Measurements from ENCODE around the gene SPPL3. TPM values are rescaled to one million over a fixed set of nuclear protein-coding genes. Genes with fewer than 3 reads are reported as not detected.

Gene SPPL3
- total and polyA plus RNA-seq, 5 donors, result 10.9 to 32.4 (median 31.0) TPM

DNA sequence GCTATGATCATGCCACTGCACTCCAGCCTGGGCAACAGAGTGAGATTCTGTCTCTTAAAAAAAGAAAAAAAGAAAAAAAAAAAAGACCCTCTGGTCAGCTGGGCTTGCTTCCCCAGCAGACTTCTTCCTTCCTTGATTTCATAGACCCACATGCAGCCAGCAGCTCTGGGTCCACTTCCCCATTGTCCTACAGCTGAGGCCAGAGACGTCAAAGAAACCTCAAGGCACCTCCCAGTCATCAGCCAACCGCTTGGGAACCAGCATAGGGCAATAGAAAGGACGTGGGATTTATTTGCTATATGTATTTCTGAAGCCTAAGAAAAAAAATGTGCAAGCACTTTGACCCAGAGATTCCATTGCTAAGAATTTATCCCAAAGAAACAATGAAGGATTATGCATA lies 35.4 kb upstream of the SPPL3 start:
- intact Hi-C loops (cut with DNase I), result no loop called here
- ATAC-seq (peak in 1 of 2 donors; percentile 47), DNase-seq (peak; percentile 29 to 76 (median 65))

GRCh38 chr12:120938496-120938895 lies 34.3 kb upstream of the SPPL3 start:
- DNase-seq (no peak), ATAC-seq (no peak)
- Histone ChIP-seq H3K27me3 (ENCODE audit: control insufficient read depth, insufficient read depth) (no peaks in the 10 kb centered on the region), H3K27ac (ENCODE audit: low read length) (no peak overlapping the region), H3K4me1 (ENCODE audit: control insufficient read depth, insufficient read depth, low read length) (no peaks in the 10 kb centered on the region), H3K9me3 (ENCODE audit: control insufficient read depth, low read length) (no peaks in the 10 kb centered on the region), H3K4me3 (ENCODE audit: low read length) (no peak overlapping the region)
- intact Hi-C loops (cut with DNase I), result no loop called here
- WGBS, result 85% methylated on average over 3 of the region's 3 CpGs

More for the DNA sequence above, 35.4 kb upstream of the SPPL3 start:
- no peak overlapping the region for H3K4me3 ChIP-seq (ENCODE audit: low read length)
- 36% methylated on average over 3 of the region's 3 CpGs for WGBS
- H3K27ac ChIP-seq (ENCODE audit: low read length), result no peak overlapping the region
- H3K4me1 ChIP-seq (ENCODE audit: control insufficient read depth, insufficient read depth, low read length), result no peaks in the 10 kb centered on the region
- H3K27me3 ChIP-seq (ENCODE audit: control insufficient read depth, insufficient read depth), result no peaks in the 10 kb centered on the region
- no peaks in the 10 kb centered on the region for H3K9me3 ChIP-seq (ENCODE audit: control insufficient read depth, low read length)

DNA sequence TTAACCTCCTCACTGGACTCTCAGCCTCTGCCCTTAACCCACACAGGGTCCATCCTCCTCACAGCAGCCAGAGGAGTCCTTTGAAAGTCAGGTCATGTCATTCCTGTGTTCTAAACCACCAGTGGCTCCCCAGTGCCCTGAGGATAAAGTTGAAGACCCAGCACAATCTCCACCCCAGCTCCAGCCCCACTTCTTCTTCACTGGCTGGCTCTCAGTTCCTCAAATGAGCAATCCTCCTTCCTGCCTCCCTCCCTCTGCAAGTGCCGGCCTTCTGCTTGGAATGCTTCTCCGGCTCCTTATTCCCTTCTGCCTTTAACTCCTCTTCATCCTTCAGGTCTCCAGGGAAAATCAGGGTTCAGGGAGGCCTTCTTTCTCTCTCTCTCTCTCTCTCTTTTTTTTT lies 32.0 kb upstream of the SPPL3 start:
- no peaks in the 10 kb centered on the region for H3K9me3 ChIP-seq (ENCODE audit: control insufficient read depth, low read length)
- H3K27me3 ChIP-seq (ENCODE audit: control insufficient read depth, insufficient read depth), result no peaks in the 10 kb centered on the region
- no peak overlapping the region for H3K27ac ChIP-seq (ENCODE audit: low read length)
- intact Hi-C loops (cut with DNase I), result no loop called here
- no peaks in the 10 kb centered on the region for H3K4me1 ChIP-seq (ENCODE audit: control insufficient read depth, insufficient read depth, low read length)
- no peak overlapping the region for H3K4me3 ChIP-seq (ENCODE audit: low read length)
- 29% methylated on average over 2 of the region's 2 CpGs for WGBS
- peak; percentile 29 to 33 for ATAC-seq
- no peak for DNase-seq

DNA sequence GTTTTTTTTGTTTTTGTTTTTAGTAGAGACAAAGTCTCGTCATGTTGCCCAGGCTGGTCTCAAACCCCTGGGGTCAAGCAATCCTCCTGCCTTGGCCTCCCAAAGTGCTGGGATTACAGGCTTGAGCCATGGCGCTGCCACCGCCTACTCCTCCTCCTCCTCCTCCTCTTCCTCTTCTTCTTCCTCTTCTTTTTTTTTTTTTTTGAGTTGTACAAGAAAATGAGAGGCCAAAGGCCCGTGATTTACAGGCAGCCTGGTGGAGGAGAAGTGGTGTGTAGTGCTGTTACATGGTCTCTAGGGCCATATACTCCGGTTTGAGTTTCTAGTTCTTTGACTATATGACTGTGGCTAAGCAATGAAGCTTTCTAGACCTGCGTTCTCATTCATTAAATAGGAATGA lies 29.6 kb upstream of the SPPL3 start:
- Histone ChIP-seq H3K27me3 (ENCODE audit: control insufficient read depth, insufficient read depth) (no peaks in the 10 kb centered on the region), H3K9me3 (ENCODE audit: control insufficient read depth, low read length) (no peaks in the 10 kb centered on the region), H3K4me3 (ENCODE audit: low read length) (no peak overlapping the region), H3K4me1 (ENCODE audit: control insufficient read depth, insufficient read depth, low read length) (no peaks in the 10 kb centered on the region), H3K27ac (ENCODE audit: low read length) (no peak overlapping the region)
- WGBS, result 74% methylated on average over 6 of the region's 6 CpGs
- intact Hi-C loops (cut with DNase I), result no loop called here
- ATAC-seq (no peak), DNase-seq (no peak)

DNA sequence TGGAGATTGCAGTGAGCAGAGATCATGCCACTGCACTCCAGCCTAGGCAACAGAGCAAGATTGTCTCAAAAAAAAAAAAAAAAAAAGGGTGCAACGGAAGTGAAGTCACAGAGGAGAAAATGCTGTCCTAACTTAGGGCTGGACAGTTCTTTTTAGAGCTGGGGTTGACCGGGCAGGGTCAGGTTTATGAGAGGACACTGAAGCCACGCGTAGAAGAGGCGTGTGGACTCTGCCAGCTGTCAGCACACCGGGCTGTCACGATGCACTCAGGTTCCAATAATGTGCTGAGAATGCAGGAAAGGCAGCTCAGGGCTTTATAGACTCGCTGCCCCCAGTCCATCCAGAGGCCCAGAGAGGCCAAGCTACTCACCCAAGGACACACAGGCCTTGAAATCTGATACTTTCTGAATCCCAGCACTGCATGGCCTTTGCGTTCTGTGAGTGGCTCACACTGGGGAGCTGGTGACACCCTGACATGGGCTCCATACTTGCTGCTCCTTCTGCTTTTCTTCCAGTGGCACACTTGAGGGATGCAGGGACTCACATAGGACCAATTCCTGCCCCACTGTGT lies 28.9 kb upstream of the SPPL3 start:
- peak in 1 of 2 donors; percentile 14 for ATAC-seq
- intact Hi-C loops (cut with DNase I), result no loop called here
- H3K27me3 ChIP-seq (ENCODE audit: control insufficient read depth, insufficient read depth), result no peaks in the 10 kb centered on the region
- H3K4me3 ChIP-seq (ENCODE audit: low read length), result no peak overlapping the region
- no peaks in the 10 kb centered on the region for H3K4me1 ChIP-seq (ENCODE audit: control insufficient read depth, insufficient read depth, low read length)
- 59% methylated on average over 9 of the region's 9 CpGs for WGBS
- H3K9me3 ChIP-seq (ENCODE audit: control insufficient read depth, low read length), result no peaks in the 10 kb centered on the region
- no peak overlapping the region for H3K27ac ChIP-seq (ENCODE audit: low read length)
- no peak for DNase-seq

GRCh38 chr12:120932058-120932457 lies 27.9 kb upstream of the SPPL3 start:
- Histone ChIP-seq H3K9me3 (ENCODE audit: control insufficient read depth, low read length) (no peaks in the 10 kb centered on the region), H3K27ac (ENCODE audit: low read length) (no peak overlapping the region), H3K27me3 (ENCODE audit: control insufficient read depth, insufficient read depth) (no peaks in the 10 kb centered on the region), H3K4me1 (ENCODE audit: control insufficient read depth, insufficient read depth, low read length) (no peaks in the 10 kb centered on the region), H3K4me3 (ENCODE audit: low read length) (no peak overlapping the region)
- intact Hi-C loops (cut with DNase I), result no loop called here
- ATAC-seq (no peak), DNase-seq (no peak)
- WGBS, result 86% methylated on average over 7 of the region's 7 CpGs

DNA sequence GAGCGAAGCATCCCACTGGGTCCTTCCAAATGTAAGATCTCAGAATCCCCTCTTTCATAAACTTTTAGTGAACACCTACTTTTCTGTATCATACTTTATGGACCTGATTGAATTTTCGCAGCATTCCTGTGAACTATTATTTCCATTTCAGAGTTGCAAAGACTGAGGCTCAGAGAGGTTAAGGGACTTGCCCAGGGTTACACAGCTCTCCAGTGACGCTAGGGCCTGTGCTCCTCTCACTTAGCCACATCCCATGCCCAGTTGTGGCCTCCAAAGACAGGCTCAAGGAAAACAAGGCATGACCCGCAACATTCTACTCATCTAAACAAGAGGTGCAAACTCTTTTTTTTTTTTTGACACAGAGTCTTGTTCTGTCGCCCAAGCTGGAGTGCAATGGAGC lies 25.9 kb upstream of the SPPL3 start:
- intact Hi-C loops (cut with DNase I), result no loop called here
- WGBS, result 97% methylated on average over 5 of the region's 5 CpGs
- ATAC-seq (no peak), DNase-seq (no peak)
- no peak overlapping the region for H3K4me3 ChIP-seq (ENCODE audit: low read length)
- H3K4me1 ChIP-seq (ENCODE audit: control insufficient read depth, insufficient read depth, low read length), result no peaks in the 10 kb centered on the region
- H3K9me3 ChIP-seq (ENCODE audit: control insufficient read depth, low read length), result no peaks in the 10 kb centered on the region
- H3K27me3 ChIP-seq (ENCODE audit: control insufficient read depth, insufficient read depth), result no peaks in the 10 kb centered on the region
- H3K27ac ChIP-seq (ENCODE audit: low read length), result no peak overlapping the region

- Histone ChIP-seq H3K4me1 (ENCODE audit: control insufficient read depth, insufficient read depth, low read length) (no peaks in the 10 kb centered on the region), H3K27me3 (ENCODE audit: control insufficient read depth, insufficient read depth) (no peaks in the 10 kb centered on the region), H3K4me3 (ENCODE audit: low read length) (no peak overlapping the region), H3K27ac (ENCODE audit: low read length) (no peak overlapping the region), H3K9me3 (ENCODE audit: control insufficient read depth, low read length) (no peaks in the 10 kb centered on the region)
- 66% methylated on average over 13 of the region's 13 CpGs for WGBS
- intact Hi-C loops (cut with DNase I), result no loop called here
- ATAC-seq (no peak), DNase-seq (no peak)
Observed at GRCh38 chr12:120928864-120929652, 24.9 kb upstream of the SPPL3 start.

DNA sequence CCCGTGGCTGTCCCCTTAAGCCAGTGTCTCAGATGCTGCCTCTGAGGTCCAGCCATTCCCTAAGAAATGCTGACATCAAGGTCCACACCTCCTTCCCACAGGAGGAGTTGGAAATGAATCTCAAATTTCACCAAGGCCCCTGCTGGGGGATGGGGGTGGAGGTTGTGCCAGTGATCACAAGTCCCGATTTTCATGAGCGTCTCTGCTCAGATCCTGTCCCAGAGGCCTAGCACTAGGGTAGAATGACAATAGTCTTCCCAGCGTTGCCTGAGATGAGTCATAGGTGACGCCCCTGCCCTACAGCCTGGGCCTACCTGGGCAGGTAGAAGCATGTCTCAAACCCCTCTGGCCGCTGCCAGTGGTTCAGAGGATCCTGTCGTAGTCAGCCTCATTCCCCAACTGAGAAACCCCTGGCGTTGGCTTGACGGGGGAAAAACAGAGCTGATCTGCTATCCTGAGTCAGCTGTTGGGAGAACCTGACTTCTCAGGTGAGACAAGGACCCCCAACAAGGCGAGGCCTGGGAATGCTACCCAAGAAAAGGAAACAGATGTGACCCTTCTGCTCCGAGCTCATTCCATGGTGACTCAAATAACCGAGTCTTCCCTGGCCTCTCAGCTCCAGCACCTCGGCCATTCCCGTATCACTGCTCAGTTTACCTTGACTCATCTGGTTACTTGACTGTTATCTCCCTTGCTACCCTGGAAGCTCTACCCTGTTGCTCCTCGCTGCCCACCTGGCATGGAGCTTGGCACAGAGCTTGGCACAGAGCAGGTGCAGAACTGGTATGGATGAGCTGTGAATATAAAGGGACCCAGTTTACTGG lies 21.8 kb upstream of the SPPL3 start:
- intact Hi-C loops (cut with DNase I), result no loop called here
- no peak for DNase-seq
- 76% methylated on average over 15 of the region's 15 CpGs for WGBS

GRCh38 chr12:120922279-120922678 lies 18.1 kb upstream of the SPPL3 start:
- WGBS, result 61% methylated on average over 3 of the region's 3 CpGs
- DNase-seq, result no peak
- Histone ChIP-seq H3K27me3 (ENCODE audit: control insufficient read depth, insufficient read depth) (no peaks in the 10 kb centered on the region), H3K4me1 (ENCODE audit: control insufficient read depth, insufficient read depth, low read length) (no peaks in the 10 kb centered on the region), H3K4me3 (ENCODE audit: low read length) (no peak overlapping the region), H3K27ac (ENCODE audit: low read length) (no peak overlapping the region), H3K9me3 (ENCODE audit: control insufficient read depth, low read length) (no peaks in the 10 kb centered on the region)
- intact Hi-C loops (cut with DNase I), result no loop called here
- ATAC-seq, result no peak

More for the DNA sequence above, 21.8 kb upstream of the SPPL3 start:
- no peak overlapping the region for H3K27ac ChIP-seq (ENCODE audit: low read length)
- no peaks in the 10 kb centered on the region for H3K27me3 ChIP-seq (ENCODE audit: control insufficient read depth, insufficient read depth)
- ATAC-seq, result no peak
- H3K9me3 ChIP-seq (ENCODE audit: control insufficient read depth, low read length), result no peaks in the 10 kb centered on the region
- H3K4me3 ChIP-seq (ENCODE audit: low read length), result no peak overlapping the region
- no peaks in the 10 kb centered on the region for H3K4me1 ChIP-seq (ENCODE audit: control insufficient read depth, insufficient read depth, low read length)

DNA sequence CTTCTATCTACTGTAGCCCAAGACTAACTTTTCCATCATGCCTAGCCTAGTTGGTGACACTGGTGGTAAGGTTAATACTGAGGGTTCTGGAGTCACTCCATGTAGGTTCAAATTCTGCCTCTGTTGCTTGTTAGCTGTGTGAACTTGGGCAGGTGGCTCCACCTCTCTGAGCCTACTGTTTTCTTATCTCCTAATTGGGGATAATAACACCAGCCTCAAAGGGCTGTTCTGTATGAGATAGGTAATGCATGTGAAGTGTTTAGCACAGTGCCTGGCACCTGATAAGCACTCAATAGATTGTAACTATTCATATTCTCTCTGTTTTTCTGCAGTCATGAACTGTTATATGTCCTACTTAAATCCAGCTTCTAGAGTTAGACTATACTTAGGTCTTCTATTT lies 17.5 kb upstream of the SPPL3 start:
- intact Hi-C loops (cut with DNase I), result no loop called here
- DNase-seq (no peak), ATAC-seq (no peak)
- Histone ChIP-seq H3K27ac (ENCODE audit: low read length) (no peak overlapping the region), H3K4me1 (ENCODE audit: control insufficient read depth, insufficient read depth, low read length) (no peaks in the 10 kb centered on the region), H3K4me3 (ENCODE audit: low read length) (no peak overlapping the region), H3K27me3 (ENCODE audit: control insufficient read depth, insufficient read depth) (no peaks in the 10 kb centered on the region), H3K9me3 (ENCODE audit: control insufficient read depth, low read length) (no peaks in the 10 kb centered on the region)
